SIG-M5 (cell line): ENCODE measurements around the gene MTERF4.

Experiments
- DNase-seq: peaks from one replicate; lab custom pipeline; 2025; lab: John Stamatoyannopoulos, UW

MTERF4 gene

DNA sequence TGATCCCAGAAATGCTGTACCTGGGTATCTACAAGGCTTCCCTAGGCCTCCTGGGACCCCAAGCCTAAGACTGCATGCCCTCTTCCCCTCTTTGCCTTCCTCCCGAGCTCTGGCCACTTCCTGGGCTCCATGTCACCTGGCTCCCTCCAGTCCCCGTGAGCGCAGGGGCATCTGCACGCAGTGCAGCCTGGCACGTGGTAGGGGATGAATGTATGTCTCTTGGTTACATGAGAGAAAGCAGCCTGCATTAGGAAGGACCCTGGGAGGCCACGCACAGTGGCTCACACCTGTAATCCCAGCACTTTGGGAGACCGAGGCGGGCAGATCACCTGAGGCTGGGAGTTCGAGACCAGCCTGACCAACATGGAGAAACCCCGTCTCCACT lies 31.3 kb upstream of the MTERF4 start:
- DNase-seq, result no peak

DNA sequence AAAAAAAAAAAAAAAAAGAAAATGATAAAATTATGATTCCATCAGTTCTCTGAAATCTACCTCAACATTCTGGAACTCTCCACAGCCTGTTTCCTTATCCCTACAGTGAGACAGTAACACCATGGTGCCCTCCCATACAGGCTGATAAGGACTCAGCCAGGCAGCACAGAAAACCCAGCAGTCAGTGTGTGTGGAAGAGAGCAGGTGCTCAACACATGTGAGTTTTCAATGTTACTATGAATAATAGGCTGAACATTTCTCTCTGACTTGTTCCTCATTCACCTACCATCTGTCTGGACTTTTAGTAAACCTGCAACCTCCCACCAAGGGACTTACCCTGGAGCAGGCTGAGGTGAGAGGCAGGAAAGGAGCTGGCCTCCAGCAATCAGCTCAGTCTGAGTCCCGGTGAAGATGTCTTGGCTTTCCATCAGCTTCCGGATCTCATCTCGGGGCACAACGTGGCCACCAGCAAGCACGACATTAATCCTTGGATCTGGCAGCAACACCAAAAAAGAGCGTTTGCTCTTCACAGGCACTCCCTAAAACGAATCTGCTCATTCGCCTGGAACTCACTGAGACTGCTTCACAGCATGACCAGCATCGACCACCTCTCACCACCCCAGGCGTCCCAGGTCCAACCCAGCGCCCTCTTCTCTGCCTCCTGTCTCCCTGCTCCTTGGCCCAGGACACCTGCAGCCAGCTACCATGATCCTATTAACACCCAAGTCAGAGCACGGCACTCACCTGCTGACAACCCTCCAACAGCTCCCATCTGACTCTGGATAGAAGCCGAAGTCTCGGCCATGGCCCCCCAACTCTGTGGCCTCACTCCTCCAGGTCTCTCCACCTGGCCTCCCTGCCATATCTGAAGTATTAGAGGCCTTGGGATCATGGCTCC lies 30.7 kb upstream of the MTERF4 start:
- DNase-seq, result no peak

DNA sequence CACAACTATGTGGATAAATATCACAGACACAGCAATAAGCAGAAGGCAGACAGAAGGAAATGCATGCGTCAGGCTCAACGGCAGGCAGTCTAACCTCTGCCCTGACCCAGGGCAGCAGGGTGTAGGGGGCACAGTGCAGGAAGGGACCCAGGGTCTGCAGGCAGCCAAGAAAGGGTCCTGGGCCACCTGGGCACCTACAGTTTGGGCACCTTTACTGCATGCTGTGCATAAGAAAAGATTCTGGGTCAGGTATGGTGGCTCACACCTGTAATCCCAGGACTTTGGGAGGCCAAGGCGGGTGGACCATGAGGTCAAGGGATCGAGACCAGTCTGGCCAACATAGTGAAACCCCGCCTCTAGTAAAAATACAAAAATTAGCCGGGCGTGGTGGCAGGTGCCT lies 29.4 kb upstream of the MTERF4 start:
- no peak for DNase-seq

DNA sequence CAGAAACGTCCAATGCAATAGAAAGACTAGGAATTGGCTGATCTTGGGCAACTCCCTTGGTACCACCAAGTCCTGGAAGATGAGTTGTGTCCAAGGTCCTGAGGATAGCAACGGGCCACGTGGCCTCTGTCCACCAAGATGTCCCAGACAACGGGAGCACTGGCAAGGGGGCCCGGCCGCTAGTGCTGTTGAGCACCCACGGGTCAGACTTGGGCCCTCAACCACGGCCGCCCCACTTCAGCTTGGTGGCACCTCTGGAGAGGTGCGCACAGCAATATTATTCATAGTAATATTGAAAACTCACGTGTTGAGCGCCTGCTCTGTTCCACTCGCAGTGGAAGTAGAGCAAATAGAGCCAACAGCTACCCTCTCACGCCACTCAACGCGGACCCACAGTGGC lies 28.2 kb upstream of the MTERF4 start:
- DNase-seq, result no peak

DNA sequence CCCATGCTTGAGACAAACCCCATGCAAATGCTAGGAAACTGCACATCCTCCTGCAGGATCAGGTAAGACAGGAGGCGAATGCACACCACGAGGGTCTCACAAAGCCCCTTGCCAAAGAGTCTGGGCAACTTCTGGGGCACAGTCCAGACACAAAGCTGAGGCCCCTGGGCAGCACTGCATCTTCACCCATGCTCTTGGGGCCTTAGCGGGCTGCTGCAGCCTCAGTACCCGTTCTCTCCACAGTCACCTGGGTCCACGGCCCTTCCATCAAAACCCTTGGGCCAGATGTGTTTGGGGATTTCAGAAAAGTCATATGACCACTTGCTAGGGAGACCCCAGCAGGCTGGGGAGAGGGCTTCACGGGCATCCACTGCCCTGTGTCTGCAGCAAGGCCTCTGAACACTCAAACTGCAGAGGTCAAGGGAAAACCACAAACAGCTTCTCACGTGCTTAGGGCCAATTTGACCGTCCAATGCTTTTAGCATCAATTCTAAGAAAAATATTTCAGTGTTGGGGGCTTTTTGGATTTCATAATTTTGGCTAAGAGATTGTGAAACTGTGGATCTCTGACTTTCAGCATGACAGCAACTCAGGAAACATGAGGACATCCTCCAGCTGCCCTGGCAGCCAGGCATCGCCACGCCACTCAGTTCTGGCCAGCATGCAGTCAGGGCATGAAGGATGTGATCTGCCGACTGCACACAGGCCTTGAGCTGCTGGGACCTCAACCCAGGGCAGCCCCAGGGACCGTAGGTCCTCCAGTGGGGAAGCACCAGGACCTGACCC lies 27.2 kb upstream of the MTERF4 start:
- DNase-seq, result no peak

DNA sequence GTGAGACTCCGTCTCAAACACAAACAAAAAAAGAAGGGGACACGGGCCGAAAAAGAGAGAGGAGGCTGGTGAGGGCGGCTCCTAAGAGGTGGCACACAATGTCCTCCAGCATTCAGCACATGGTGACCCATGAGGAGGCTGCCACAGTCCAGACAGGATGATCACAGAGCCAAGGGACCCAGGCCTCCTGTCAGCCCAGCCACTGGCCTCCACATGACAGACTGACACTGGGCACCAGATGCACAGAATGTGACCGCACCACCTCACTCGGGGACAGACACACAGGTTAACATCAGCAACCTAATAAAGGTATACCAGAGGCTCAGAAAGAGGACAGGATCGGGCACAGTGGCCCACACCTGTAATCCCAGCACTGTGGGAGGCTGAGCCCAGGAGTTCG lies 26.2 kb upstream of the MTERF4 start:
- DNase-seq, result no peak

DNA sequence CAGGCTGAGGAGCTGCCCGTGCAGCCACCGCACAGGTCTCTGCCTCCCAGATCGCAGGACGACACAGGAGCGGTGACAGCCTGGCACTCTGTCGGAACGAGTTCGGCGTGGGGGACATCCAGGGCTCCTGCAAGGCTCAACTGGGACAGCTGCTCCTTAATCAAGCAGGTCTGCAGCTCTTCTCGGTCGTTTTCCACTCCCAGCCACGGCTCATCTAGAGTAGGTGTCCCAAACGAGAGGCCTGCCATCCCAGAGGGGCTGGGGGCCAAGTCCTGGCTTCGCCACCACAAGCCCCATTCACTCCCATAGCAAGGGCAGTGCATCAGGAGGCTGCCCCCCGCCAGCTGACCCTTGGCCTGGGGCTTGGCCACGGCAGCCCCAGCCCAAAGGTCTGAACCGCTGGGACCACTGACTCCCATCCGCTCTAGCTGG lies 24.7 kb upstream of the MTERF4 start:
- no peak for DNase-seq

DNA sequence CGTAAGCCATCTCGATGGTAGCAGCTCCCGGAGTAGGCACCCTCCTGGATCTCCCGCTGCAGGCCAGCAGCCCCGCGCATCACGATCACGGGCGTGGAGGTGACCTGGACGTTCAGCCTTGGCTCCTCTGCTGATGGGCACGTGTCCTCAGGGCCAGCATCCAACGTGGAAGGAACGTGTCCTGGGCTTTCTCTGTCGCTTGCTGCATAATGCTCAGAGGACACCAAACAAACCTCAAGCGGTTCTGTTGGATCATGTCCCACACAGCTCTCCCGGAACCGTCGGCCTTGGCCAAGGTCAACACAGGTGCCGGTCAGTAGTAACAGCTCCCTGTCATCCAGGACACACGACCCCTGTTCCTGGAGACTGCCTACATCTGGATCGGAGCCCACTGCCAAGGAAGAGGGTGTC lies 24.1 kb upstream of the MTERF4 start:
- no peak for DNase-seq

DNA sequence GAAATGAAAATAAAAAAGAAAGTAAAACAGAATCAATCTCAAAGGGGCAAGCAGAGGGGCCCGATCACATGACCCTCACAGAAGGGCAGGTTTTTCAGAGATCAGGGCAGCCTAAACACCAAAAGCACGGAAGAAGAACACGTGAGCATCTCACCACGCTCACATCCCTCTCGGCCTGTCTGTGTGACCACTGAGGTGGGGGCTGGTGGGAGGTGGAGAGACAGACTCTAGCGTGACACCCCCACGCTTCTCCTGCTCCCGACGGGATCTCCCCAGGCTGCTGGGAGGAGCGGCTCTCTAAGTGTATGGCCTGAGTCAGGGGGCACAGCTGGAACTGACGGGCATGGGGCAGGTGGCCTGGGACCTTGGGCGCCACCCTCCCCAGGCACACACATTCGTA lies 23.5 kb upstream of the MTERF4 start:
- DNase-seq, result no peak

DNA sequence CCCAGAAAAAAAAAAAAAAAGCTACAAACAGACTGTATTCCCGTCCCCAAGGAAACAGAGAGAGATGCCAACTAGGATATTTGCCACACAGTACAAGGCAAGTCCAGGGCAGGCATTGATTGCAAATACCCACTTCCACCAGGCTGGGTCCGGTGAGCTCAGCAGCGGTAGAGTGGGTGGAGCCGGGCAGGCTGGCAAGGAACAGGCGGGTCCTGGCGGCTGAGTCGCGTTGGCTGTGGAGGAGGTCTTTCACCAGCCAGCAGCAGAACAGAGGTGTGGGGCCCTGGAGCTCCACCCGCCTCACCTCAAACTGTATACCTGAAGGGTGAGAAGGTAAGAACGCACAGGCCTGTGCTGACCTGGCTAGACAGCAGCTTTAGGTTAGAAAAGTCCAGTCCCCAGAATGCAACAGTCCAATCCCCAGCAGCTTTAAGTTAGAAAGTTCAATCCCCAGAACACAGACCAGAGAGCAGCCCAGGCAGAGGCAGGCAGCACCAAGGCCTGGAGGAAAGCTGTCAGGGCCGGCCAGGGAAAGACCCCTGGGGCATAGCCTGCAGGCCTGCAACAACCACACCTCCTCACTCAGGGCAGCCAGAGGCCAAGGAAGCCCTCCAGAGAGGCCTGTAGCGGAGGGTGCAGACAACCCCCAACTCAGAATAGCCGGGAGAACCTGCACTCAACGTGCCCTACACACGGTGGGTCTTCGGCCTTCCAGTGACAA lies 21.9 kb upstream of the MTERF4 start:
- DNase-seq, result no peak

DNA sequence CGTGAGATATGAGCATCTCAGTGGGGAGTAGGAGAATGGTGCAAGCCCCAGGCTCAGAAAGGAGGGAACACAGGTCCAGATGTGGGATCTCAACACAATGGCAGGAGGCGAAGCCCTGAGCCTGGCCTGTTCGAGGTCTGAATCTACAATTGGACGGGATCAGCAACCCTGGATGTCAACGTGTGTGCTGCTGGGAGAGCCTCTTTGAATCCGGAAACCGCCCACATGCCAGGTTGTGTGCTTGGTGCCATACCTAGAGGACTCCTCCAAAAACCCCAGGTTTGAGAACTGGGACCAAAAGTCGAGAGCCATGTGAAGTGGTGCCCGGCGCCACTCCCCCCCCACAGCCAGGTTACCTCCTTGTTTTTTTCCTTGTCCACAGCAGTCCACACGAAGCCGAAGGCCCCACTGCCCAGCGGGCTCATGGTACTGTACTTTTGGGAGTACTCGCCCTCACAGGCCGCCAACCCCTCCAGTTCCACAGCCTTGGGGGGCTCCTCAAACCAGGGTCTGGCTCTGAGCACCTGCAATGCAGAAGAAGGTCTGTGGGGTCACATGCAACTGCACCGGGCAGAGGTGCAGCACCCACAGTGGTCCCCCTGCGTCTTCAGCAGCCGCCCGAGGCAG lies 20.4 kb upstream of the MTERF4 start:
- DNase-seq, result no peak

DNA sequence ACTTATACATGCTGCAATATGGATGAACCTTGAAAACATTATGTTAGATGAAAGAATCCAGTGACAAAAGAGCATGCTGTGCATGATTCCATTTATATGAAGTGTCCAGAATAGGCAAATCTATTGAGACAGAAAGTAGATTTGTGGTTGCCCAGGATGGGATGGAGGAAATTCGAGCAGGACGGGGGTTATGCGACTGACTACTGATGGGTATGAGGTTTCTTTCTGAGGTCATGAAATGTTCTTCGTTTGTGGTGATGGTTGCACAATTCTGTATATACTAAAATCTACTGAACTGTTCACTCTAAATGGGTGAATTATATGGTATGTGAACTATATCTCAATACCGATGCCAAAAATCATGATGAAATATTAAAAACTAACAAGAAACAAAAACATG lies 18.9 kb upstream of the MTERF4 start:
- no peak for DNase-seq

DNA sequence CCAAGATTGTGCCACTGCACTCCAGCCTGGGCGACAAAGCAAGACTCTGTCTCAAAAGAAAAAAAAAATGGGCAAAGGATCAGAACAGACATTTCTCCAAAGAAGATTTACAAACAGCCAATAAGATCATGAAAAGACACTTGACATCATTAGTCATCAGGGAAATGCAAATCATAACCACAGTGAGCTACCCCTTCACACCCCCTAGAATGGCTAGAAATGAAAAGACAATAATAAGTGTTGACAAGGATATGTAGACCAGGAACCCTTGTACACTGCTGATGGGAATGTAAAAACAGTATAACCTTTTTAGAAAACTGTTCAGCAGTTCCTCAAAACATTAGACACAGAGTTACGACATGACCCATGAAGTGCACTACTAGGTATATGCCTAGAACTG lies 18.4 kb upstream of the MTERF4 start:
- DNase-seq, result no peak

DNA sequence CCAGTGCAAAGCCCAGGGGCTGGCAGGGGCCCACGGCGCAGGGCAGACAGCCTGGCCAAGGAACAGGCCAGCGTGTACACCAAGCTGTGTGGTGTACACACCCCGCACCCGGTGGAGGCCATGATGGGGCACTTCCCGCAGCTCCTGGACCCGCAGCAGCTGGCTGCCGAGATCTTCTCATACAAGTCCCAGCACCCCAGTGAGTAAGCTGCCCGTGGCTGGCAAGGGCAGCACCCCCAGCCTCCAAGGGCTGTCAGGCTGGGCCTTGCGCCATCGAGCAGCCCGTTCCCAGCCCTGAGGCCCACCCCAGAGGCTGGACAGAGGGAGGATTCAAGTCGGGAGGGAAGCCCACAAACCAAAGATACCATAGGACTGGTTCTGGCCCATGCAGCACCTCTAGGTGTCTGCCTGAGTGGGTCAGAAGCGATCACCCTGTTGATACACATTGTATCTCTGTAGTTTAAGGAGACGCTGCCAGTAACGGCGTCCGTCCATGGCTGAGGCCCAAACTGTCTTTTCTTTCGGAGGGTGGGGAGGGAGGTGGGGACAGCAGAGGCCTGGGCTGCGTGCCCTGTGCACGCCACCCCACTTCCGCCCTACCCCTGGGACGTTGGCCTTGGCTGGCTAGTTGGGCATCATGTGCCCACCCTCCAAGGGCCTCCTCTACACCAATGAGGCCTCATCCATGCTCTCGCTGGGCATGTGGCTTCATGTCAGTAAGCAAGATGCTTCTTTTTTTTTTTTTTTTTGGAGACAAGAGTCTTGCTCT lies 16.8 kb upstream of the MTERF4 start:
- DNase-seq, result no peak

DNA sequence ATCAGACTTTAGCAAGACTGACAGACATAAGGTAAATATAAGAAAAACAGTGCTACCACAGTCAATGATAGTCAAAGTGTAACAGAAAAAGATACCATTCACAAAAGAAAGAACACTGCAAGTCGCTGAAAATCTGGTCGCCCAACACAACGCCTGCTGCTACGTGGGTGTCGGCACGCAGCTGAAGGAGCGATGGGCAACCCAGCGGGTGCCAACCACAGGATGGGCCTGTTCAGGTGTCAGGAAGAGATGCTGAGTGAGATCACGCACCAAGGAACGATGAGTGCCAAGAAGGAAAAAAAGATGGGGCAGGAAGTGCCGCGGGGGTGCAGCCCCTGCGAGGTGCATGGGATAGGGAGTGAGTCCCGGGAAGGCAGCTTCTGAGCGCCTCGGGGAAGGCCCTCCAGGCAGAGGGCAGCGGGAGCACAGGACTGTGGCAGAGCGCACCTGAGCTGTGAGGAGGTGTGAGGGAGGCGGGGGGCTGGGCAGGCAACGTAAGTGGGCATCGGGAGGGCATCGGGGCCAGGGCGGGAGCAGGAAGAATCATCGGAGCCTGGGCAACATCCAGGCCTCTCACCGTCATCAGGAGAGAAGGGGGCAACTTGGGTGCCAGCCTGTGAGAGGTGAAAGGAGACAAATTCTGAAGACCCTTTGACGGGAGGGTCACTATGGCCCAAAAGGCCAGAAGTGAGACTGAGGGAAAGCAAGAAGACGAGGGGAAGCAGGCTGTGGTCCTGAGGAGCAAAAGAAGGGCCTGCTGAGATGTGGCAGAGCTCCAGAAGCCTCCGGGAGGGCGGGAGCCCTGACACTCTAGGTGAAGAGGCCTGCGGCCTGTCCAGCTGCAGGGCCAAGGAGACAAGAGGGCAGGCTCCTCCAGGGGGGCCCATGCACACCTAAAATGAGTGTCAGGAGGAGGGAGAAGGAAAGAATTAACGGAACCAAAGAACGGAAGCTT lies 14.8 kb upstream of the MTERF4 start:
- no peak for DNase-seq

DNA sequence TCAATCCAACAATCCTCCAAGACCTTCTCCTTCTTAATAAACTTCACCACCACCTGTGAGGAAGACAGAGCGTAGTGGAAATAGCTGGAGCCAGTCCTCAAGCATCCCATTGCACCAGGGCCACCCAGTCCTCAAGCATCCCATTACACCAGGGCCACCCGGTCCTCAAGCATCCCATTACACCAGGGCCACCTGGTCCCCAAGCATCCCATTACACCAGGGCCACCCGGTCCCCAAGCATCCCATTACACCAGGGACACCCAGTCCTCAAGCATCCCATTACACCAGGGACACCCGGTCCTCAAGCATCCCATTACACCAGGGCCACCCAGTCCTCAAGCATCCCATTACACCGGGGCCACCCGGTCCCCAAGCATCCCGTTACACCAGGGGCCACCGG lies 13.3 kb upstream of the MTERF4 start:
- no peak for DNase-seq

DNA sequence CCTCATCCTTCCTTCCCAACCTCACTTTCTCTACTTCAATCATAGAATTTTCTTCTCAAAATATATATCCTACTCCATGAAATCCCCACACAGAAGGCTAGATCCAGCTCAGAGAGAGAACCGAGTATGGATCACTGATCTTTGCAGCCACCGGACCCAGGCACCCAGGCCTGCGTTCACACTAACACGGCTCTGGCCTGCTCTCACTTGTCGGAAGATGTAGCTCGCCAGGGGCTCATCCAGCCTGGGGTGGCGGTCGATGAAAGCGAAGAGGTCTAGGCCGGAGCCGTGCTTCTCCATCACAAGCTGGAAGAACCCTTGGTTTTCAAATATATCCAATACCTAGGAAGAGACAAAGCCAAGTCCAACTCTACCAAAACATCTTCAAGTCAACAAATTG lies 12.7 kb upstream of the MTERF4 start:
- DNase-seq, result no peak

DNA sequence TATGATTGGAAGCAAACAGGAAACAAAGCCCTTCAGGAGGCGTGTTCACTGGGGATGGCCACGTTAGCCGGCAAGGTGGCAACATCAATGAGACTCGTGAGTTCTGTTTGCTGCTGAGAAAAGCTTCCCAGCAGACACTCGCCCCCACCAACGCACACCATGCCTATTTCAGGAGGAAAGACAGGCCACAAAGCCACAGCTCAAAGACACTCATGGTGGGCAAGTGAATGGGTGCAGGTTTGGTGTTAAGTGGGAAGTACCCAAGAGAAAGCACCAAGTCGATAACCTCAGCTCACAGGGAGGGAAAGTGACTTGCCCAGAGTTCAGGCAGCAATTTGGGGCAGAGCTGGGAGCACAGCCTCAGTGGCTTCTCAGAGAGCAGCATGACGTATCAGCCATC lies 10.5 kb upstream of the MTERF4 start:
- DNase-seq, result no peak

DNA sequence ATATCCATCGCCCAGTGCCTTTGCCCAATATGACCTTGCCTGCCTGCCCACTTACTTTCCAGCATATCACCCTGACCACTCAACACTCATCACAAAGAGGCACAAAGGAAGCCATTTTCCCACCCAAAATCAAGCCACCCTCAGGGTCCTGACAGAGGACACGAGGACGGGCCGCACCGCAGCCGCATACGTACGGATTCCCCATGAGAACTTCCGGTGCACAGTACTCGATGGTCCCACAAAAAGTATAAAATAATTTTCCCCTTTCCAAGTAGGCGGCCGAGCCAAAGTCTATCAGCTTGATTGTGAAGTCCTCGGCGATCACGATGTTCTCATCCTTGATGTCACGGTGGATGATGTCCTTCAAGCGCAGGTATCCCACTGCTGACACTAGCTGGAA lies 10.0 kb upstream of the MTERF4 start:
- no peak for DNase-seq

DNA sequence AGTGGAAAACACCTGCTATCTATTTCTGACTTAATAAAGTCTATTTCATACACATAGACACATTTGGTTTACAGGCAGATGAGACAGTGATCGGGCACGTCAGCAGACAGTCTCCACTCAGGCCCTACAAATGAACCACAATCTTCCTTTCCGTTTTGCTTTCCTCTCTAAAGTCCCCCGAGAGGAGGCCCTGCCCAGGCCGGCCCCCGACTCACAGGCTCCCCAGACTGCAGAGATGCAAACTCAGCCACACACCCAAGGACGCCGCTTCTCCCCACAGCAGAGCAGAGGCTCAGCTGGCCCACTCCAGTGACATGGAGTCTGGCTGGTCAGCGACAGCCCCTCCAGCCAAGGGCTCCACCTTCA lies 9.3 kb upstream of the MTERF4 start:
- DNase-seq, result no peak
